ENCODE data around the gene PARP1.
"Not testable (repeated sequence)": the region's sequence is repeated elsewhere in the genome, so short reads cannot be mapped to it uniquely, and the experiment has no call there.

The PARP1 gene

DNA sequence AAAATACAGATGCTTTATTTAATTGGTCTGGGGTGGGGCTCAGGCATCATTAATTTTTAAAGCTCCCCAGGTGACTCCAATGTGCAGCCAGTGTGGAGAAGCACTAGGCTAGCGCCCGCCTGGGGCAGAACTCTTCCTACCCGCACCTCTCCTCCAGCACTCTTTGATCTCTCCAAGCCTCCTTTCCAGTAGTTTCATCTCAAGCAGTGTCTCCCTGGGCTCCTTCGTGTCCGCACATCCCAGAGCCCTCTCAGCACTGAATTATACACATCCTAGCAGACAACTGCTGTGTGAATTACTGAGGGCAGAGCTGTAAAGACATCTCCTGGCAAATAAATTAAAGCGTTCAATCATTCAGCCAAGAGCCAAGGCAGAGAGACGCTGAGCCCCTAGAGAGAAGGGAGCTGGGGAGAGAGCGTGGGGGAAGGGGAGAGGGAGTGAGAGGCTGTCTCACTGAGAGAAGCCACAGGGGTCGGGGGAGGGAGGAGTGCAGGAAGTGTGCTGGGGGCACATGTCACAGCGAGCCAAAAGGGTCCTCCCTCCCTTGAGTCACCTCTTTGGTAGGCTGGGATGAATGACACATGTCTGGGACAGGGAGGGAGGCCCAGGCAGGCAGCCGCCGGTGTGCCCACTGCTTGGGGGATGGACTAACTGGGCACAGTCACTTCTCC is 21.0 kb upstream of the PARP1 start:
- Histone ChIP-seq H3K4me3 (no peak overlapping the region), H3K27ac (no peak overlapping the region)
- peak; percentile 67 for DNase-seq (ENCODE audit: low spot score)
- TF ChIP-seq CTCF (IDR thresholded peaks at IDR 0.05) = no peak

- DNase-seq (ENCODE audit: low spot score) = peak; percentile 50
- Histone ChIP-seq H3K4me3 (no peak overlapping the region), H3K27ac (no peak overlapping the region)
- TF ChIP-seq CTCF (IDR thresholded peaks at IDR 0.05) = no peak
These were observed 20.5 kb upstream of the PARP1 start for GRCh38 chr1:226428348-226428747.

DNA sequence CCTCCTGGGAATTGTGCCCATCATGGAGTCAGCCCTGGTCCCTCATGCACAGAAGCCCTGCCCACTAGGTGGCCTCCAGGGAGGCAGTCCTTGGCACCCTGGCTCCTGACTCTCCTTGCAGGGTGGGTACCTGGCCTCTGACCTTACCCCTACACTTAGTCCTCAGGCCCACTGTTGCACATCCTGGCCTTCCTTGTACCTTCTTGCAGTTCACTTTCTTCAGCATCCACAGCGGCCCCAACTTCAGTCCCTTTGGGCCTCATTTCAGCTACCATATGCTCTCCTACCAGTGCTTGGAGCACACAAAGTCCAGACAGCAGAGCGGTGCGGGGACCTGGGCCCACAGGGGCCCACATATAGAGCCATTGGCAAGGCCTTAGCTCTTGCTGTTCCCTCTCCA is 19.2 kb upstream of the PARP1 start:
- Histone ChIP-seq H3K4me3 (no peak overlapping the region), H3K27ac (no peak overlapping the region)
- no peak for TF ChIP-seq CTCF (IDR thresholded peaks at IDR 0.05)
- DNase-seq (ENCODE audit: low spot score) = peak; percentile 33

DNA sequence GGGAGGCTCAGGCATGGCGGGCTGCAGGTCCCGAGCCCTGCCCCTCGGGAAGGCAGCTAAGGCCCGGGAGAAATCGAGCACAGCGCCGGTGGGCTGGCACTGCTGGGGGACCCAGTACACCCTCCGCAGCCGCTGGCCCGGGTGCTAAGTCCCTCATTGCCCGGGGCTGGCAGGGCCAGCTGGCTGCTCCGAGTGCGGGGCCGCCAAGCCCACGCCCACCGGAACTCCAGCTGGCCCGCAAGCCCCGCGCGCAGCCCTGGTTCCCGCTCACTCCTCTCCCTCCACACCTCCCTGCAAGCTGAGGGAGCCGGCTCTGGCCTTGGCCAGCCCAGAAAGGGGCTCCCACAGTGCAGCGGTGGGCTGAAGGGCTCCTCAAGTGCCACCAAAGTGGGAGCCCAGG is 18.5 kb upstream of the PARP1 start:
- DNase-seq (ENCODE audit: low spot score); H3K27ac ChIP-seq; H3K4me3 ChIP-seq: not testable (repeated sequence)

DNA sequence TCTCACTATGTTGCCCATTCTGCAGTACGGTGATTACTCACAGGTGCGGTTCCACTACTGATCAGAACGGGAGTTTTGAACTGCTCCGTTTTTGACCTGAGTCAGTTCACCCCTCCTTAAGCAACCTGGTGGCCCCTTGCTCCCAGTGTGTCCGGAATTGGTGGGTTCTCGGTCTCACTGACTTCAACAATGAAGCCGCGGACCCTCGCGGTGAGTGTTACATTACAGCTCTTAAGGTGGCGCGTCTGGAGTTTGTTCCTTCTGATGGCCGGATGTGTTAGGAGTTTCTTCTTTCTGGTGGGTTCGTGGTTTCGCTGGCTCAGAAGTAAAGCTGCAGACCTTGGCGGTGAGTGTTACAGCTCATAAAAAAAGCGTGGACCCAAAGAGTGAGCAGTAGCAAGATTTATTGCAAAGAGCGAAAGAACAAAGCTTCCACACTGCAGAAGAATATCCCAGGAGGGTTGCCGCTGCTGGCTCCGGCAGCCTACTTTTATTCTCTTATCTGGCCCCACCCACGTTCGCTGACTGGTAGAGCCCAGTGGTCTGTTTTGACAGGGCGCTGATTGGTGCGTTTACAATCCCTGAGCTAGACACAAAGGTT is 17.6 kb upstream of the PARP1 start:
- H3K27ac ChIP-seq = no peak overlapping the region
- TF ChIP-seq CTCF (IDR thresholded peaks at IDR 0.05) = no peak
- no peak overlapping the region for H3K4me3 ChIP-seq
- DNase-seq (ENCODE audit: low spot score) = peak; percentile 29

DNA sequence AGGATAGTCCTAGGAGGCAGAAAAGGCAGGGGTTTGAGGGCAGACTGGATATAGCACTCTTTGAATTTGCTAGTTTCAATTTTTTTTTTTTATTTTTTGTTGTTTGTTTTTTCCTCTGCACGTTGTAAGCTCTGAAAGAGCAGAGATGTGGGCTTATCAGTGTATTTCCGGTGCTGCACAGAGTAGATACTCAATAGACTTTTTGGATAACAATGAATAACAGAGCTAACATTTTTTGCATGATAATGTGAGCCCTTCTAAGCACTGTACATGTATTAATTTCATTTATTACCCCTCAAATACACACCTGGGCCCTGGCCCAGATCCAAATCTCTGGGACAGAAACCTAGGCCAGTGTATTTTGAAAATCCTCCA is 17.1 kb upstream of the PARP1 start:
- Histone ChIP-seq H3K4me3 (no peak overlapping the region), H3K27ac (no peak overlapping the region)
- no peak for DNase-seq (ENCODE audit: low spot score)
- TF ChIP-seq CTCF (IDR thresholded peaks at IDR 0.05) = no peak

GRCh38 chr1:226424221-226425003 is 16.5 kb upstream of the PARP1 start:
- no peak overlapping the region for H3K27ac ChIP-seq
- DNase-seq (ENCODE audit: low spot score) = no peak
- no peak for TF ChIP-seq CTCF (IDR thresholded peaks at IDR 0.05)
- H3K4me3 ChIP-seq = no peak overlapping the region

Data from coronary artery (tissue), 2 donors.